Medulla oblongata (tissue), 1 donor: Measurements from ENCODE around the gene PIAS1.
"Not testable (repeated sequence)": the region's sequence is repeated elsewhere in the genome, so short reads cannot be mapped to it uniquely, and the experiment has no call there.

Experiments used
- DNase-seq: peaks from one replicate; pipeline ENCODE4 v3.0.0-alpha.2; 2015; ENCODE audit errors: extremely low spot score

Gene PIAS1

DNA sequence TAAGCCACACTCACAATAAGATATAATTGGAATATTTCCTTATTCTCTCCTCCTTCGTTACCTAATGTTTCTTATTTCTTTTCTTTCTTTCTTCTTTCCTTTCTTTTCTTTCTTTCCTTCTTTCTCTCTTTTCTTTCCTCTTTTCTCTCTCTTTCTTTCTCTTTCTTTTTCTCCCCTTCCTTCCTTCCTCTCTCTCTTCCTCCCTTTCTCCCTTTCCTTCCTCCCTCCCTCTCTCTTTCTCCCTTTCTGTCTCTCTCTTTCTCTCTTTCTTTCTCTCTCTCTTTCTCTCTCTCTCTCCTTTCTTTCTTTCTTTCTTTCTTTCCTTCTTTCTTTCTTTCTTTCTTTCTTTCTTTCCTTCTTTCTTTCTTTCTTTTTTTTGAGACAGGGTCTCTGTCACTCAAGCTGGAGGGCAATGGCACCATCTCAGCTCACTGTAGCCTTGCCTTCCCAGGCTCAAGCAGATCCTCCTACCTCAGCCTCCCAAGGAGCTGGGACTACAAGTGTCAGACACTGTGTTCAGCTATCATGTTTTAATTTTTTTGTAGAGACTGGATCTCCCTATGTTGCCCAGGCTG lies 19.3 kb upstream of the PIAS1 start:
- DNase-seq, result no peak

DNA sequence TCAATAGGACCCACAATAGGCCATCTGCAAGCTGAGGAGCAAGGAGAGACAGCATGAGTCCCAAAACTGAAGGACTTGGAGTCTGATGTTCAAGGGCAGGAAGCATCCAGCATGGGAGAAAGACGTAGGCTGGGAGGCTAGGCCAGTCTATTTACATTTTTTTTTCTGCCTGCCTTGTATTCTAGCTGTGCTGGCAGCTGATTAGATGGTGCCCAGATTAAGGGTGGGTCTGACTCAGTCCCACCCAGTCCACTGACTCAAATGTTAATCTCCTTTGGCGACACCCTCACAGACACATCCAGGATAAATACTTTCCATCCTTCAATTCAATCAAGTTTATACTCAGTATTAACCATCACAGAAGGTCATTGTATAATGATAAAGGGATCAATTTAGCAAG lies 15.9 kb upstream of the PIAS1 start:
- no peak for DNase-seq

DNA sequence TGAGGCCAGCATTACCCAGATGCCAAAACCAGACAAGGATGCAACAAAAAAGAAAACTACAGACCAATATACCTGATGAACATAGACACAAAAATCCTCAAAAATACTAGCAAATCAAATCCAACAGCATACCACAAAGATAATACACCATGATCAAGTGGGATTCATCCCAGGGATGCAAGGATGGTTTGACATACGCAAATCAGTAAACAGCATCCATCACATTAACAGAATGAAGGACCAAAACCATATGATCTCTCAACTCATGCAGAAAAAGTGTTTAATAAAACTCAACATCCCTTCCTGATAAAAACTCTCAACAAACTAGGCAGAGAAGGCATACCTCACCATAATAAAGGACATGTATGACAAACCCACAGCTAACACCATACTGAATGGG lies 14.0 kb upstream of the PIAS1 start:
- no peak for DNase-seq

DNA sequence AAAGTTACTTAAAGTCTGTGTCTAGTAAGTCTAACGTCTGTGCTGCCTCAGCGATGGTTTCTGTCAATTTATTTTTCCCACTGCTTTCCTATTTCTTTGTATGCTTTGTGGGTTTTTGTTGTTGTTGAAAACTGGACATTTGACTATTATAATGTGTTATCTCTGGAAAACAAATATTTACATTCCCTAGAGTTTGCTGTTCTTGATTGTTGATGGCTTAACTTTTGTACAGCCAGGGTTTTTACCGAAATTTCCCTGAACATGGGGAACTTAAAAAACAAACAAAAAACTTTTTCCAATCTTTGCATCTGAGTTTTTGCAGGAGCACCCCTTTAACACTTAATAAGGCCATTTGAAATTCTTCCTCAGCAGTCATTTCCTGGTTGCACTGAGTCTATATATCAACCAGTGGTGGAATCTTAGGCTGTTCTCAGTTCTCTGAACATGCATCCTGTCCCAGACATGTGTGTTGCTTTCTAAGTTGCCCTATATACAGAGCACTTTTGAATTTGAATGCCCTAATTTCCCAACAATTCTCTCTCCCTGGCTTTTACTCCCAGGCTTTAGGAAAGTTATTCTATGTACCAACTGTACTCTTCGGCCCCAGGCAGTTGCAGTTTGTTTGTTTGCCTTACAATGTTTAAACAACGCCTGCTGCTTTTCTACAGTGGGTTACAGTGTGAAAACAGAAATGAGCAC lies 11.8 kb upstream of the PIAS1 start:
- DNase-seq, result peak; percentile 12

DNA sequence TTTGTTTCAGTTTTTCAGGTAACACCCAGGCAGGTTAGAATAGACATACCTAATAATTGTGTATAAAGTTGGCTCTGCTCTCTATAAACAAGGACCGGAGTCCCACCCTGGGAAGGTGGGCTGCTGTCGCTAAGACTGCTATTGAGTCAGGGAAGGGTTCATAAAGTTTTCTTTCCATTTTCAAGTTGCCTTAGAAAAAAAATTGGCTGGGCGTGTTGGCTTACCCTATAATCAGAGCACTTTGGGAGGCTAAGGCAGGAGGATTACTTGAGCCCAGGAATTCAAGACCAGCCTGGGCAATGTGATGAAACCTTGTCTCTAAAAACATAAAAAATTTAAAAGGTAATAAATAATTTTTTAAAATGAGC lies 11.3 kb upstream of the PIAS1 start:
- DNase-seq, result no peak

DNA sequence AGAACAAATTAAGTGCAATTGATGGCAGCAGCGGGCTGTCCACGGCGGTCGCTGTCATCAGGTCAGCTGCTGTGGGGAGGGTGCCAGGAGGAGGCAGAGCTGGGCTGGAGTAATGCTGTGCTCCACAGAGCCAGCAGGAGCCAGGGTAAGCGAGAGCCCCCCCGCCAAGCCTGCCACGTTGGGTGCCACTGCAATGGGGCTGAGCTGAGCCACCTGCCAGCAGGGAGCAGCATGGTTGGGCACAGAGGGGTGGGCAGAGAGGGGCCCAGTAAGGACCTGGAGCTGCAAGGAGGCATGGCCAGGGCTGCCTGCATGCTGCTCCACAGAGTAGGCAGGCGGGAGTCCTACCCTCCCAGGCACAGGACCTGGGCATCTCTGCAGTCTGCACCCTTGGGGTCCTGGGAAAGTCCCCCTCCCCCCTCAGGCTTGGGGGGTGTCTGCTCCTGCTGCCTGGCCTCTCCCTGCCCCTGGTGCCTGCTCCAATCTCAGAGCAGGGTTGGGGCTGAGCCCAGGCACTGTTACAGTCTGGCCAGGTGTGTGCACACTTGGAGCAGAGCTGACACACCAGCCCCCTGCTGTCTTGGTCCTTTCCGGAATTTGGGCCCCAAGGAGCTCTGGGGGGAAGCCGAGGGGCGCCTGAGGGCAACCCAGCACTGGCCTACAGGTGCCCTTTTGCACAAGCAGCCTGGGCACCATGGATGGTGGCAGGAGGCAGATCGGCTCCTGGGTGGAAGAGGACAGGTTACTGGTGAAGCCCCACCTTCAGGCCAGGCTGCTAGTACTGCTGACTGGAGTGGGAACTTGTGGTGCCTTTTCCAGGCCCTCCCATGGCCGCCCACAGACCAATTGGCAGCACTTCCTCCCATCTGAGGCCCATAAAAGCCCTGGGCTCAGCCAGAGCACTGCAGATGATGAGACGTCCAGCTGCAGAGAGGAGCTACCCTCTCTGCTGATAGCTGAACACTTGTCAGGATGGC lies 8.5 kb upstream of the PIAS1 start:
- no peak for DNase-seq

DNA sequence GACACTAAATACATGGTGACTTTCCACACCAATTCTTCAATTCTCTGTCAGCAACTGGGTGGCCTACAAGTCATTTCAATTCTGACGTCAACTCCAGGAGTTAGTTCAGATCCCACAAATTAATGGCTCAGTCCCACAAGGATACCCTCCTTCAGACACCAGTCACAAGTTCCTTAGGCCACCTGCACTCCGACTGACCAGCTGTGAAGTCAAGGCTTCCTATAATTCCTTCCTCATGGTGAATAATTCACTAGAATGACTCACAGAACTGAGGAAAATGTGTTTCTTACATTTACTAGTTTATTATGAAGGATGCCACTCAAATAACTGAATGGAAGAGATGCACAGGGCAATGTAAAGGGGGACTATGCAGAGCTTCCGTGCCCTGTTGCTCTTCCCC lies 6.3 kb upstream of the PIAS1 start:
- DNase-seq, result no peak

DNA sequence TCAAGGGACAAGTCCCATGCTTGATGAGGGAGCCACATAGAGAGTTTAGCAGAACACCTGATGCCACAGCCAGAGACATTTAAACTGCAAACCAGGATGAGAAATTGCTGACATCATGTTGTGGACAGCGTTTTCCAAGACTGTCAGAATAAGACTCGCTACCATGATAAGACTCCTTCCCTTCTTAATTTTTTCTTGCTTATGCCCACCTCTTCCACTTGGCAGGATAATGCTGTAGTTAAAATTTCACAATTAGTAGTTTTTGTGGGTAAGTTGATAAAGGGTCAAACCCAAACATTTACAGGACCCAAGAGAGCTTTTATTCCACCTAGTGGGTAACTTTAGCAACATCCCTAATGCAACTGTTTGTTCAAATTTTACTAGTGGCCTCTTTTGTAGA lies 3.0 kb upstream of the PIAS1 start:
- no peak for DNase-seq

DNA sequence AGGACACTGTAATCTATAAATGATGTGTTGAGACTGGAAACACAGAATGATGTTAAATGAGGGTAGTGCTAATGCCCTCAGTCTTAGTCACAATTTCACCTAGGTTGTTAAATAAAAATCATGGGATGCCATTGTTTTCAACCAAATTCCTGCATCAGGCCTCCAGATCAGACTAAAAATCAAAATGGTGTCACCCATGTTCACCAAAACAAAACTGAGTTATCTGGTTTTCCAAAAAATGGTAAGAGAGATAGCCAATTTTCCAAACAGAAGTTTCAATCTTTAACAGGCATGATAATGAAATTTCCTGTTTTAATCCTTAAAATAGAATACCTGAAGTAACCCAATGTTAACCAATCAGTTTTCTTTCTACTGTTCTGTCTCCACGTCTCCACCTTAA lies 2.2 kb upstream of the PIAS1 start:
- no peak for DNase-seq

DNA sequence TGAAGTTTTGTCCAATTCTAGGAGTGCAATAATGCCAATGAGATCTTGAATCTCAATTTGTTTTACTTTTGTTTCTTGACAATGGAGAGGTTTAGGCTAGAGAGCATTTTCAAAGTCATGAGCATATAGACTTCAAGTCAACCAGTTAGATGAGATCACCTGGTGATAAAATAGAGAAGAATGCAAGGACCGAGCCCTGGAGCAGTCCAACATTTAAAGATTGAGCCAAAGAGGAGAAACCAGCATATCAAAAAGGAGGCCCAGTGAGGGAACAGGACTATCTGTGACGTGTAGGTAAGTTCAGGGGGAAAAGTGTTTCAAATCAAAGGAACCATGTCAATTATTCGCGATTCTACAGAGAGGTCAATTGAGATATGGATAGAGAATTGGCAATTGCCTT lies 1.7 kb upstream of the PIAS1 start:
- no peak for DNase-seq

DNA sequence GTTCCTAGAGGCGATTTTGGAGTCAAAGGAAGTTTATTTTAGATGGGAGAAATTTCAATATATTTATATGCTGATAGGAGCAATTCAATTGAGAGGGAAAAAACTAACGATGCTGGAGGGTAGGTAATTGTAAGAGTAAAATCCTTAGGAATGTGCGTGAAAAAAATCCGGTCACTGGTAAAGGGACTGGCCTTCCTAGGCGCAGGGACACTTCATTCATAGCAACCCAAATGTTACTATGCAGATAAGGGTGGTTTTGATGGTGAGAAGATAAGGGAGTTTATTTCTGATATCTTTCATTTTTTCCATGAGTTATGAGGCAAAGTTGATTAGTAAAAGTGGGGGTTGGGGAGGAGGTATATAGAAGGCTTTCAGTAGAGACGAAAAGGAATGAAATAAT lies 1.1 kb upstream of the PIAS1 start:
- DNase-seq, result no peak

DNA sequence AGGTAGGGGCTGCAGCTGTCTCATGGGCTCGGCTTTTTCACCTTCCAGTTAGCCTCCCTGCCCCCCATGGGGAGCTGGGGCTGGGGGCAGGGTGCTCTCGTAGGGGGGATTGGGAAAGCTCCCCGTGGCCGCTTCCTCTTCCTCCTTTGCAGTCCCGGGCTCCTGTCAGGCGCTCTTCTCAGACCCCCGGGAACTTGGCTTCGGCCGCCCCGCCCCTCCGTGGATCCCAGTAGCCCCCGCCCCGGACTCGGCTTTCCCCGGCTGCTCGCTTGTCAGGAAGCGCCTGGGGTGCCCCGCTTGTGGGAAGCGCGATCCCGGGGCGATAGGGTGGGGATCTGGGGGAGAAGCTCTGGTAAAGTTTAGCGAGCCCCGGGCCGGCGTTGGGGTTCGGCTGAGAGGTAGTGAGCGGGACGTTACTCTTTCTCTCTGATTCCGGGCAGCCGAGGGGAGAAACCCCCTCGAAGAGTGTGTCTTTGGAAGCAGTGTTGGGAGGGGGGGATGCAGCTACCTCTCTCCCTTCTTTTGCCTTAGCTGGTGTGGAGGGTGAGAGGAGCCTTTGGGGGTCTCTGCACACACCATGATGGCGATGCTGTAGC lies 611 bp downstream of the PIAS1 start:
- DNase-seq, result peak; percentile 45

DNA sequence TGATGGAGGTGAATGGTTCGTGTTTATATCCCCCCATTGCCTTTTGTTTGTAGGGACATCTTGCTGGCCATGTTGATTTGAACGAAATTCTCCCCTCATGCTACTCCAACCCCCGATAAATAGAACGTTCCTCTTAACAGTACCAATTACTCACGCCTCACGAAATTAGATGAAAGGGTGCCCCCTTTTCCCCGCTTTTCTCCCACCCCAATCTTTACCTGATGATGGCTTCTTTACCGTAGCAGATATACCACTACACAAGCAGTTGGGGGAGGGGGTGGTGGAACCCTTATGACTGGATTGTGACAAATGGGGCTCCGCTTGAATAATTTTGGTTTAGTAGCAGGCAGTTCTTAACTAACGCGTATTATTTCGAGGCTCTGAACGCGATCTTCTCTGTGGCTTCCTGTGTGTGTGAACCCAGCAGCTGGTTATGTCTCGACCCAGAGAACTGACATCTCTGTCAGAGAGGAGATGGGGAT lies 1.1 kb downstream of the PIAS1 start:
- DNase-seq, result peak; percentile 56

DNA sequence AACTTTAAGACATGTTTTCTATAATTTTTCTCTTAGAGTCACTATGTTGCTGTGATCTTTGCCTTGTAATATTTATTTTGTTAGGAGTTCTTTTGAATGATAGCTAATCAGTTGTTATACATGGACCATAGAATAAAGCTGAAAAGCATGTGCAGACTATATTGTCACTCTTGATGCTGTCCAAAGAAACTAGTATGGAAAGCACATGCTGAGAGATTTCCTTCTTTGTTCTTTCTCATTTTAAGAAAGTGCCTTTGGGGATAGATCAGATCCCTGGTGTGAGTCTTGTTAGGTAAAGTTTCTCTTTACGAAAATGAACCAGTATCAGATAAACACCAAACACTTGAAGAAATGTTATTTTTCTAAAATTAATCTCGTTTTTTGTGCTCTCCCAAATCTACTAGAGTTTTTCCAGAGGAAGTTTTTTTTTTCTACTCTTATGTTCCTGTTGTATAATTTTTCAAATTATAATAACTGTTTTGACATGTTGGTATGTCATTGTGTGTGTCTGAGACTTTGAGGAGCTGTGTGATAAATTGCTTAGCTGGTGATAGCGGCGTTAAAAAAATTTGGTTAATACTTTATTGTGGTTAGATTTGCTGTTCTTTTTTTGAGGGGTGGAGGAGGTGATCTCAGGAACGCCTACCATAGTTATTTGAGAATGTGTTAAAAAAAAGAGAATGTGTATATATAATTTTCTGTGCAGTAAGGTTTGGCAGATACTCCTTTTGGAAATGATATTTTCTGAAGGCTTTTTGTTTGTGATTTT lies 2.2 kb downstream of the PIAS1 start:
- no peak for DNase-seq

DNA sequence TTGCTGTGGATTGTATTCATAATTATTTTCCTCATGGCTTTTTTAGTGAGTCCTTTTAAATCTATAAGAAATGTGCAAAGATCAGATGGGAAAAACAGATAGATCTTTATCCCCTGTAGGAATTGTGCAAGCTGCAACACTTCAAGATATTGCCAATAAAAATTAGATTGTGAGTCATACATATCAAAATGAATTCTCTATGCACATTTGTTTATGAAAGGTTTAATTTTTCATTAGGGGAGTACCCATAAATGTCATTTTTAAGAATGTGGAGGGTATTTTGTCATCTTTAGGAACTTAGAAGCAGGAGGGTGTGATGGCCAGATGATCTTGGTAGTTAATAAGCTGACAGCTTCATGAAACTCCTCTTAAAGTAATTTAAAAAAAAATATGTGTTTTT lies 2.9 kb downstream of the PIAS1 start:
- no peak for DNase-seq

DNA sequence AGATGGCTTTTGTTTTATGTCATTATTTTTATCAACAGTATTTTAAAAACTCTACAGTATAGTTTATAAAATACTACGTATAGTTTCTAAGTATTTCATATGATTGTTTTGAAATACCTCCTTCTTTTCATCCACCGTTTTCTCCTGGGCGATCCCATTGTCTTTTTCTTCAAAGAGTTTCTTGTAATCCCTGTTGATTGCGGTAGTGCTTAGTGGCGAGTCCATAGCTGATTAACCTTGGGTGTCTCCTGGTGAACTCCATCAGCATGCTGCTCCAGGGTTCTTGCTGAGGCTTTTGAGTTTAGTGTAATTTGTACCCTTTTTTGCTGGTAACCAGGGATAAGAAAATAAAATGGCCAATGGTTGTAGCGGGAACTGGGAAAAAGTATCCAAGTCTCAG lies 3.6 kb downstream of the PIAS1 start:
- DNase-seq, result no peak

DNA sequence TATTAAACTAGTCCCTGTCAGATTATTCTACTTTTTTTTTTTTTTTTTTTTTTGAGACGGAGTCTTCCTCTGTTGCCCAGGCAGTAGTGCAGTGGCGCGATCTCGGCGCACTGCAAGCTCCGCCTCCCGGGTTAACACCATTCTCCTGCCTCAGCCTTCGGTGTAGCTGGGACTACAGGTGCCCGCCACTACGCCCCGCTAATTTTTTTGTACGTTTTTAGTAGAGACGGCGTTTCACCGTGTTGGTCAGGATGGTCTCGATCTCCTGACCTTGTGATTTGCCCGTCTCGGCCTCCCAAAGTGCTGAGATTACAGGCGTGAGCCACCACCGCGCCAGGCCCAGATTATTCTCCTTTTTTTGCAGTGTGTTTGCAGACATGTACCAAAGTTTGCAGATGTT lies 4.9 kb downstream of the PIAS1 start:
- DNase-seq, result not testable (repeated sequence)

DNA sequence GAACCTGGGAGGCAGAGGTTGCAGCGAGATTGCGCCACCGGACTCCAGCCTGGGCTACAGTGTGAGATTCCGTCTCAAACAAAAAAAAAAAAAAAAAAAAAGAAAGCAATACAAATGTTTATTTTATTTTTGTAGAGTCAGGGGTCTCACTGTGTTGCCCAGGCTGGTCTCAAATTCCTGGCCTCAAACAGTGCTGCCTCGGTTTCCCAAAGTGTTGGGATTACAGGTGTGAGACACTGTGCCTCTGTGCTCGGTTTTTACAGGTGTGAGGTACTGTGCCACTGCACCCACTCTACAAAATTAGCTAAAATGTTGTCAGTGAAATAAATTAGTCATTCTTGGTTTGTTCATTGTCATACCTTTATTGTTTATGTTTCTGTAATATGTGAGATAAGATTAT lies 5.5 kb downstream of the PIAS1 start:
- DNase-seq, result no peak

DNA sequence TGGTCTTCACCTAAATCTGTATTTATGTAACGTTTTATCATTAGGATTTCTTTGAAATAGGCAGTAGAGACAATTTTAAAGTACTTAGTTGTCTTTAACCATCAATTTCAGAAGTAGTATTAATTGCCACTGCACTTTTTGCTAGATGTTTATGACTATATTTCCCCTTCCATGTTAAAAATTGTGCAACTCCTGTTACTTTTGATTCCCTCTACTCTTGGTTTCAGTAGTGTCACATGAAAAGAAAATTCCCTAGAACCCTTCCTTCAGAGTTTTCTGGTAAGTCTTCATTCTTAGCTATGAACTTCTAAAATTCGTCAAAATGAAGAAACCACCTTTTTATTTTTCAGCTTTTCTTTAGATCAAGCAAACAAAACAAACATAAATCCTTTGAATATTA lies 7.1 kb downstream of the PIAS1 start:
- DNase-seq, result no peak

DNA sequence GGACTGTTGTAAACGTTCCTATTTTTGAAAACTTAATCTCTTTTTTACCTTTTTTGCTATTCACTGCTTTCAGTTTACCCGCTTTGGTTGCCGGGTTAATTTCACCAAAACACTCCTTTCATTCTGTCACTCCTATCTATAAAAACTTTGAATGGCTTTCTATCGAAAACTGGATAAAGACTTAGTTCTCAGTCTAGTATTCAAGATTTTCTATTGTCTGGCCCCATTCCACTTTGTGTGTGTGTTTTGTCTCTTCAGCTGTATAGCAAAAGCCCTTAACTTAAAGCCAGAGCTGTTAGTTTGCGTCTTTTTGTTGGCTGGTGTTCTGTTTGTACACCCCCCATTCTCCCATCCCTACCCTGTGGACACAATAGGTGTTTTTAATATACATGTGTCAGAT lies 7.5 kb downstream of the PIAS1 start:
- no peak for DNase-seq

DNA sequence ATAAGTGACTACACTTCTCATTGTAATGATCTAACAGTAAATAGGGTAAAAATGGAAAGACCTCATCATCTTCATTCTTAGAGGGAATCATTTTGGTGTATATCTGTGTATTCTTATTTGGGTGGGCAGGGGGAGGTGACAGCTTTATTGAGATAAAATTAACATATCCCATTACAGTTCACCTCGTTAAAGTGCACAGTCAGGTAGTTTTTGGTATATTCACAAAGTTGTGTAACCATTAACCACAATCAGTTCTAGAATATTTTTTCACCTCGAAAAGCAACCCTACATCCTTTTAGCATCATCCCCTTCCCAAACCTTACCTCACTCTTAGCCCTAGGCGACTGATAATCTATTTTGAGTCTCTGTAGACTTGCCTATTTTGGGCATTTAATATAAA lies 8.1 kb downstream of the PIAS1 start:
- DNase-seq, result no peak
